LNCaP clone FGC (cell line): ENCODE data around the gene FAM53A.

Experiments used
- DNase-seq: peaks from one replicate; pipeline ENCODE4 v3.0.0-alpha.2; 2011; ENCODE audit warnings: low read depth
- H3K4me3 ChIP-seq: 2 replicates; pipeline ENCODE4 v1.5.1; 2011; ENCODE audit warnings: mild to moderate bottlenecking, low read depth, low read length, control low read depth
- TF ChIP-seq, protein P1 (sequence below): IDR thresholded peaks from 2 replicates; pipeline ENCODE4 v1.5.1; 2012; ENCODE audit warnings: mild to moderate bottlenecking; ENCODE audit not compliant: control insufficient read depth, insufficient read depth; ENCODE audit errors: extremely low read depth

FAM53A gene

DNA sequence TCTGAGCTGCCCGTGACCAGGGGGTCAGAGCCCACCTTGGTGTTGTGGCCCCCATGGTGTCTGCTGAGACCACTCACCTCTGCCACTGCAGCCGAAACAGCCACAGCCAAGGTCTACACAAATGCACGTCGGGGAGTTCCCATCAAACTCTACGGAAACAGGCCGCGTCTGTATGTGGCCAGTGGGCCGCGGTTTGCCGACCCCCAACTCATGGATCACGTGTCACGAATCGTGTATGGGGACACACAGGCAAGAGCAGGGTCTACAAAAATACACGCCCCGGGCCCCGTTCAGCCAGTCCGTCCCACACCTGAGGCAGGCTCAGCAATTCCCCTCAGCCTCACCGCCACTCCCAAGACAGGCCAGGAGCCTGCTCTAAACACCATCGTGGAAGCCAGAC is 53.8 kb downstream of the FAM53A start:
- TF ChIP-seq, protein P1, sequence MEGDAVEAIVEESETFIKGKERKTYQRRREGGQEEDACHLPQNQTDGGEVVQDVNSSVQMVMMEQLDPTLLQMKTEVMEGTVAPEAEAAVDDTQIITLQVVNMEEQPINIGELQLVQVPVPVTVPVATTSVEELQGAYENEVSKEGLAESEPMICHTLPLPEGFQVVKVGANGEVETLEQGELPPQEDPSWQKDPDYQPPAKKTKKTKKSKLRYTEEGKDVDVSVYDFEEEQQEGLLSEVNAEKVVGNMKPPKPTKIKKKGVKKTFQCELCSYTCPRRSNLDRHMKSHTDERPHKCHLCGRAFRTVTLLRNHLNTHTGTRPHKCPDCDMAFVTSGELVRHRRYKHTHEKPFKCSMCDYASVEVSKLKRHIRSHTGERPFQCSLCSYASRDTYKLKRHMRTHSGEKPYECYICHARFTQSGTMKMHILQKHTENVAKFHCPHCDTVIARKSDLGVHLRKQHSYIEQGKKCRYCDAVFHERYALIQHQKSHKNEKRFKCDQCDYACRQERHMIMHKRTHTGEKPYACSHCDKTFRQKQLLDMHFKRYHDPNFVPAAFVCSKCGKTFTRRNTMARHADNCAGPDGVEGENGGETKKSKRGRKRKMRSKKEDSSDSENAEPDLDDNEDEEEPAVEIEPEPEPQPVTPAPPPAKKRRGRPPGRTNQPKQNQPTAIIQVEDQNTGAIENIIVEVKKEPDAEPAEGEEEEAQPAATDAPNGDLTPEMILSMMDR, result no peak
- no peak overlapping the region for H3K4me3 ChIP-seq
- DNase-seq, result no peak

DNA sequence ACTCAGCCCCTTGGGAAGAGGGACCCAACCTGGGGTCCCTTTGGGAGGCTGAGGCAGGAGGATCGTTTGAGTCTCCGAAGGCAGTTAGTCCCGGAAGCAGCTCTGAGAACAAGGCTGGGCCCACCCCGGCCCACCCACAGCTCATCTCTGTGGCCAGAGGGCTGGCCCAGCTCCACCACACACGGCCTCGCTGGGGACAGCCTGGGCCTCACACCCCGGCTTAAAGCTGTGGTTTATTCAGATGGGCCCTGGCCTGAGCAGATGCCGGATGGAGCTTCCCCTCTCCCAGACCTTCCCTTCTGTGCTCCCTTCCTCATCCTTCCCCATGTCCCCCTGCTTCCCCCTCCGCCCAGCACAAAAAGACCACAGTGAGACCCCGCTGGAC is 54.4 kb downstream of the FAM53A start:
- H3K4me3 ChIP-seq, result no peak overlapping the region
- TF ChIP-seq, protein P1, result no peak
- DNase-seq, result no peak

DNA sequence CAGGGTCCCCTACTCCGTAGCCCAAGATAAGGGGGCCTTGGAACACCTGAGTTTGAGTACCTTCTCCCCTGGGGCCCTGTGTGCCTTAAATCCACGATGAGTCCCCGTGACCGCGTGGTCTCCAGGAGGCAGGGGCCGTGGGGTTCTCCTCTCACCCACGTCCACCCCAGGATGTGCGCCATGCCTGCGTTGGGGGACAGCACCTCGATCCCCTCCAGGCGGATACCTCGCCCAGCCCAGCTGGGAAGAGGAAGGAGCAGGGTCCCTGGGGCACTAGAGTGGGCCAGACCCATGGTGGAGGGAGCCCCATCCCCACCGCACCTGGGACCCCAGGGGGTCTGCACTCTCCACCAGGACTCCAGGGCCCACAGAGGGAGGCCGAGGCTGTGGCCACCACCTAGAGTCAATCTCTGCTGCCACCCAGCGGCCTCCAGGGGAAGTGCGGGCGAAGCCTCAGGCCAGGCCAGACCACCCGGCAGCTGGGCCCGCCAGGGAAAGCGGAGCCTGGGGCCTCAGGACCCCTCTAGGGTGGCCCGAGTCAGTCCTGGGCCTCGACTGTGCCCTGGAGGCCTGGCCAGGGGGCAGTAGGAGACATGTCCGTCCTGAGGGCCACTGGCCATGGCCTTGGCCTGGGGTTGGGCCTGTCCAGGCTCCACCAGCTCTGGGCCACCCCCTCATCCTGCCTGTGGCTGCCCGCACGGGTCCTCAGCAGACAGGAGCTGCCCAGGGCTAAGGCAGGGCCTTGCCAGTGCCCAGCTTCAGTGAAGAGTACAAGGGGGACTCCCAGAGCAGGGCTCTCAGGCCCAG is 55.0 kb downstream of the FAM53A start:
- H3K4me3 ChIP-seq, result no peak overlapping the region
- TF ChIP-seq, protein P1, result peak; percentile 90
- DNase-seq, result no peak

DNA sequence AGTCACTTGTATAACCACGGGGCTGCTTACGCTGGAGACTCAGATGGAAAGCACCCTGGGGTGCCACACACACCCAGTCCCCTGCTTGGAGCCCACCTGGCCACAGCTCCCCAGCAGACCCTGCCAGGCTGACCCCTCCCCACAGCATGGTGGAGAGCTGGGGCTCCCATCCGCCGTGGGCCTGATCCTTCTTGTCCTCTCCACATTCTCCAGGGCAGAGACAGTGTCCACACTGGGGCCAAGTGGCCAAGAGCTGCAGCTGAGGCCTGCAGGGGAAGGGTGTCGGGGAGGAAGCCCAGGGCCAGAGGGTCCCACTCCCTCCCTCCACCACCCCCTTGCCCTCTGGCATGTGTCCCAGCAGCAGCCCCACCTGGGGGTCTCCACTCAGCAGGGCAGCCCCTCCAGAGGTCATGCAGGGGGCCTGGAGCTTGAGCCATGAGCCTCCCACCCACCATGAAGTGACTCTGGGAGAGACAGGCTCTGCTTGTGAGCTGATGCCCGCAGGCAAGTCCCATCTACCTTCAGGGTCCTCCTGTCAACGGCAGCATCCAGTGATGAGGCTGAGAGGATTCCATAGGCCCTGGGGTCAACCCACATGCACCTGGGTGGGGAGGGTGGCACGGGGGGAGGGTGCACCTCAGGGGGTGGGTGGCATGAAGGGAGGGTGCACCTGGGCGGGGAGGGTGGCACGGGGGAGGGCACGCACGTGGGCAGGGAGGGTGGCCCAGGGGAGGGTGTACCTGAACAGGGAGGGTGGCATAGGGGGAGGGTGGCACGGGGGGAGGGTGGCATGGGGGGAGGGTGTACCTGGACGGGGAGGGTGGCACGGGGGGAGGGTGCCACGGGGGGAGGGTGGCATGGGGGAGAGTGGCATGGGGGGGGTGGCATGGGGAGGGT is 56.4 kb downstream of the FAM53A start:
- DNase-seq, result no peak
- TF ChIP-seq, protein P1, result no peak
- H3K4me3 ChIP-seq, result no peak overlapping the region

DNA sequence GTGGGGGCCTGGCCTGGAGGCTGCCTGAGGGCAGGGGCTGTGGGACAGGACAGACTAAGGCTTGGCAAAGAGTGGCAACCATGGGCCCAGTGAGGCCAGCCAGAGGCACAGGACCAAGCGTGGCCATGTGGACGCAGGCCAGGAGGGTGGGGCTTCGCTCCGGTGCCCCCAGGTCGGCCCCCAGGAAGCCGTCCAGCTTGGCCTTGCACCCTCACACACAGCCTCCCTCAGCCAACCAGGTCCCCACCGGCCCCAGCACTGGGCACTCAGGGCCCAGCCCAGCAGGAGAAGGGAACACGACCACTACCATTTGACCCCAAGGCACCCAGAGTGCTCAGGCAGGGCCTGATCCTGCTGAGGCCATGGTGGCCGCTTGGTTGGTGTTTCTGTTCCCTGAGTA is 57.2 kb downstream of the FAM53A start:
- no peak overlapping the region for H3K4me3 ChIP-seq
- TF ChIP-seq, protein P1, result no peak
- DNase-seq, result no peak

DNA sequence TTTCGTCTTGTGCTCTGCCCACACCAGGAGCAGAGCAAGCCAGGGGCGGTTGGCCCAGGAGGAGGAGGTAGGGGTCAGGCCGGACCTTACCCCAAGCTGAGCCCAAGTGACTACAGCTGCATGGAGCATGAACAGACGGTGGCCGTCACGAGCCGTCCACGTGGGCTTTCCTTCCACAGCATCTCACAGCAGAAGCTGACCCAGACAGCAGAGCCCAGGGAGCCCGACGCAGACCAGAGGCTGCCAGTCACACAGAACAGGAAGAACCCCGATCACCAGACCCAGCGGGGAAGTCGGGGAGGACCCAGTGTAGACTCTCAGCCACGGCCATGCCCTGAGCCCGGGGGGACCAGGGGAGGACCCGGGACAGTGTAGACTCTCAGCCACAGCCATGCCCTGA is 58.0 kb downstream of the FAM53A start:
- TF ChIP-seq, protein P1, result no peak
- no peak overlapping the region for H3K4me3 ChIP-seq
- DNase-seq, result no peak
